GM19043 (cell line): ENCODE results near the gene MAP2K1.
"Not testable (repeated sequence)": the region's sequence is repeated elsewhere in the genome, so short reads cannot be mapped to it uniquely, and the experiment has no call there.

Source experiments
- ATAC-seq: cut with Tn5 transposase; IDR thresholded peaks from one replicate; pipeline ENCODE4 v1.9.1; 2021; ENCODE audit warnings: low read depth; ENCODE audit not compliant: unreplicated experiment

MAP2K1 gene

GRCh38 chr15:66386204-66387123 lies at the start of gene MAP2K1:
Gene MAP2K1 (plus strand): TSS chr15:66386912. CDS start chr15:66387348, 436 bp downstream.
- ATAC-seq = peak; percentile 68

GRCh38 chr15:66348530-66348929 lies 38.2 kb upstream of the MAP2K1 start:
- ATAC-seq = not testable (repeated sequence)

GRCh38 chr15:66356077-66356358 lies 30.7 kb upstream of the MAP2K1 start:
- no peak for ATAC-seq

- ATAC-seq = peak; percentile 96
Observed at GRCh38 chr15:66356359-66357236, 30.1 kb upstream of the MAP2K1 start, which contains the start of gene TIPIN. Gene TIPIN (minus strand): TSS chr15:66356685. CDS start chr15:66352947, 3,738 bp downstream.

- ATAC-seq = no peak
Observed at GRCh38 chr15:66359740-66360139, 27.0 kb upstream of the MAP2K1 start.

- not testable (repeated sequence) for ATAC-seq
Observed at GRCh38 chr15:66361745-66362460, 24.8 kb upstream of the MAP2K1 start.

- ATAC-seq = no peak
Observed at GRCh38 chr15:66362776-66363175, 23.9 kb upstream of the MAP2K1 start.

GRCh38 chr15:66364944-66365528 lies 21.7 kb upstream of the MAP2K1 start:
- ATAC-seq = no peak

GRCh38 chr15:66369773-66370651 lies 16.7 kb upstream of the MAP2K1 start:
- ATAC-seq = no peak

GRCh38 chr15:66374179-66374578 lies 12.5 kb upstream of the MAP2K1 start:
- no peak for ATAC-seq

GRCh38 chr15:66378814-66379430 lies 7.8 kb upstream of the MAP2K1 start:
- no peak for ATAC-seq

- not testable (repeated sequence) for ATAC-seq
Observed at GRCh38 chr15:66381376-66381775, 5.3 kb upstream of the MAP2K1 start.

GRCh38 chr15:66387163-66388042 lies 691 bp downstream of the MAP2K1 start:
- peak; percentile 7 for ATAC-seq

- ATAC-seq = no peak
Observed at GRCh38 chr15:66388043-66388363, 1.3 kb downstream of the MAP2K1 start.

- ATAC-seq = no peak
Observed at GRCh38 chr15:66388576-66388975, 1.9 kb downstream of the MAP2K1 start.

- ATAC-seq = no peak
Observed at GRCh38 chr15:66389098-66389858, 2.6 kb downstream of the MAP2K1 start.

GRCh38 chr15:66389859-66390381 lies 3.2 kb downstream of the MAP2K1 start:
- no peak for ATAC-seq
